ENCODE measurements around the gene CACNA2D2.

DNA sequence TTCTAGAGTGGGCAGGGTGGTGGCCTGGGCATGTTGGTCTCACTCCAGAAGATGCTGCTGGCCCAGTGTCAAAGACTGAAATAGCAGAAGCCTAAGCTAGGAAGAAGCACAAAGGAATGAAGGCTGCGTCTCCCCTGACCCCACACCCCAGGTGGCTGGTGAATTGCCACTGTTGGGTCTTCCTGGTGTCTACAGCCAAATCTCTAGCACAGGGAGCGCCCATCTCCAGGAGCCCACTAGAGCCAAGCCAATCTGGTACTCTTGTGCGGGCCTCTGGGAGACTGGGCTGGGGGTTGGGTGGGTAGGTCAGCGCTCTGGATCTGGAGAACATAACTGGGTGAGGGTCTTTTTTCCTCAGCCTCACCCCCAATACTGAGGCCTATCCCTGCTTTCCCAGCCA, 176.3 kb downstream of the CACNA2D2 start:
- TF ChIP-seq, protein P1, sequence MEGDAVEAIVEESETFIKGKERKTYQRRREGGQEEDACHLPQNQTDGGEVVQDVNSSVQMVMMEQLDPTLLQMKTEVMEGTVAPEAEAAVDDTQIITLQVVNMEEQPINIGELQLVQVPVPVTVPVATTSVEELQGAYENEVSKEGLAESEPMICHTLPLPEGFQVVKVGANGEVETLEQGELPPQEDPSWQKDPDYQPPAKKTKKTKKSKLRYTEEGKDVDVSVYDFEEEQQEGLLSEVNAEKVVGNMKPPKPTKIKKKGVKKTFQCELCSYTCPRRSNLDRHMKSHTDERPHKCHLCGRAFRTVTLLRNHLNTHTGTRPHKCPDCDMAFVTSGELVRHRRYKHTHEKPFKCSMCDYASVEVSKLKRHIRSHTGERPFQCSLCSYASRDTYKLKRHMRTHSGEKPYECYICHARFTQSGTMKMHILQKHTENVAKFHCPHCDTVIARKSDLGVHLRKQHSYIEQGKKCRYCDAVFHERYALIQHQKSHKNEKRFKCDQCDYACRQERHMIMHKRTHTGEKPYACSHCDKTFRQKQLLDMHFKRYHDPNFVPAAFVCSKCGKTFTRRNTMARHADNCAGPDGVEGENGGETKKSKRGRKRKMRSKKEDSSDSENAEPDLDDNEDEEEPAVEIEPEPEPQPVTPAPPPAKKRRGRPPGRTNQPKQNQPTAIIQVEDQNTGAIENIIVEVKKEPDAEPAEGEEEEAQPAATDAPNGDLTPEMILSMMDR (IDR thresholded peaks at IDR 0.05): no peak
- no peak for TF ChIP-seq POLR2A (IDR thresholded peaks at IDR 0.05)

All from heart left ventricle (tissue), 13 donors.